OCI-LY7 (cell line): ENCODE results near the gene SECISBP2. TPM values are rescaled to one million over a fixed set of nuclear protein-coding genes. Genes with fewer than 3 reads are reported as not detected.

Experiments
- Bru-seq: library from RNA; stranded (reverse); fragments of 400-500 nt; gene quantifications from one replicate; lab custom pipeline; 2021; lab: Mats Ljungman, UMichigan
- BruChase-seq, 2 experiments: library from RNA; stranded (reverse); fragments of 400-500 nt; gene quantifications; one replicate each; lab custom pipeline; 2021; lab: Mats Ljungman, UMichigan
- BruUV-seq: library from RNA; stranded (reverse); fragments of 400-500 nt; replicated peaks from 2 replicates; lab custom pipeline; 2021; lab: Mats Ljungman, UMichigan
- CTCF ChIA-PET: fragments of 300-600 bp; sonication (Branson Sonifier 250); formaldehyde crosslinking; loops from one replicate; lab custom pipeline; 2022; ENCODE audit warnings: antibody characterized with exemption; ENCODE audit not compliant: unreplicated experiment; lab: Charles Lee
- POLR2A ChIA-PET: fragments of 300-600 bp; sonication (Branson Sonifier 250); formaldehyde crosslinking; loops from one replicate; lab custom pipeline; 2022; ENCODE audit warnings: antibody characterized with exemption; lab: Charles Lee
- DNase-seq: peaks from one replicate; pipeline ENCODE4 v3.0.0-alpha.2; 2015; ENCODE audit warnings: low spot score
- H2AFZ ChIP-seq: fragments of 200-600 bp; sonication (generic), shearing (Covaris generic); 2 replicates; pipeline ENCODE4 v1.6.1; 2014; ENCODE audit warnings: mild to moderate bottlenecking, antibody characterized with exemption, low read length, moderate library complexity
- H3K27ac ChIP-seq: fragments of 200-600 bp; sonication (generic); 2 replicates; pipeline ENCODE4 v1.5.1; 2014; ENCODE audit warnings: mixed run types, low read depth, mild to moderate bottlenecking, moderate library complexity, low read length, inconsistent platforms; ENCODE audit not compliant: poor library complexity, severe bottlenecking
- H3K36me3 ChIP-seq: fragments of 200-600 bp; sonication (generic); 2 replicates; pipeline ENCODE4 v1.6.1; 2014; ENCODE audit warnings: mild to moderate bottlenecking, antibody characterized with exemption, low read length, moderate library complexity, mixed read lengths; ENCODE audit not compliant: insufficient read depth
- H3K4me1 ChIP-seq: fragments of 200-600 bp; sonication (generic); 2 replicates; pipeline ENCODE4 v1.5.1; 2014; ENCODE audit warnings: mild to moderate bottlenecking, low read length; ENCODE audit not compliant: insufficient read depth, poor library complexity, severe bottlenecking
- H3K4me2 ChIP-seq: fragments of 200-600 bp; sonication (generic); 2 replicates; pipeline ENCODE4 v1.6.1; 2014; ENCODE audit warnings: mild to moderate bottlenecking, low read length
- H3K4me3 ChIP-seq: fragments of 200-600 bp; sonication (generic); 2 replicates; pipeline ENCODE4 v1.5.1; 2014; ENCODE audit warnings: mild to moderate bottlenecking, low read depth, low read length; ENCODE audit not compliant: poor library complexity, severe bottlenecking
- H3K79me2 ChIP-seq: fragments of 200-600 bp; sonication (generic); 2 replicates; pipeline ENCODE4 v1.6.1; 2016; ENCODE audit warnings: low read depth, mild to moderate bottlenecking, low read length, moderate library complexity, mixed read lengths; ENCODE audit not compliant: insufficient read depth
- H3K9me2 ChIP-seq: fragments of 200-600 bp; sonication (generic); 2 replicates; pipeline ENCODE4 v1.6.1; 2016; ENCODE audit warnings: mild to moderate bottlenecking, low read length, mixed read lengths; ENCODE audit not compliant: insufficient read depth
- H3K9me3 ChIP-seq: fragments of 200-600 bp; sonication (generic); 2 replicates; pipeline ENCODE4 v1.6.1; 2014; ENCODE audit warnings: mild to moderate bottlenecking, mixed run types, low read length, mixed read lengths
- H4K20me1 ChIP-seq: fragments of 200-600 bp; sonication (generic); 2 replicates; pipeline ENCODE4 v1.6.1; 2014; ENCODE audit warnings: mild to moderate bottlenecking, antibody characterized with exemption, low read length, moderate library complexity, mixed read lengths; ENCODE audit not compliant: insufficient read depth
- EZH2phosphoT487 ChIP-seq: fragments of 200-600 bp; sonication (generic); IDR thresholded peaks from 2 replicates; pipeline ENCODE4 v1.6.1; 2018; ENCODE audit warnings: low read depth, borderline replicate concordance, mild to moderate bottlenecking, mixed run types, antibody characterized with exemption, low read length, moderate library complexity, mixed read lengths
- intact Hi-C: fragments of 100-400 bp; cut with micrococcal nuclease; formaldehyde crosslinking; loops from one replicate; pipeline ENCODE4 v1.10.0; 2022; ENCODE audit not compliant: unreplicated experiment
- long read RNA-seq: library from polyadenylated mRNA; stranded (forward); transcript quantifications from one replicate; pipeline ENCODE4 v2.0.0, GENCODE V29; 2022
- total RNA-seq, 2 experiments: library from RNA; depleted of rRNA in 1 of 2; stranded (reverse); fragments of >200 nt in 1 of 2; shearing (Covaris generic) in 1 of 2; gene quantifications; 2 replicates each; pipeline ENCODE4 v1.2.3, GENCODE V29; 2014 to 2022
- TF ChIP-seq, protein P1 (sequence below): fragments of 200-600 bp; sonication (generic); conservative IDR thresholded peaks from 2 replicates; pipeline ENCODE4 v1.5.1; 2014; ENCODE audit warnings: mild to moderate bottlenecking, antibody characterized with exemption, low read length, moderate library complexity, mixed read lengths

SECISBP2 gene, protein sequence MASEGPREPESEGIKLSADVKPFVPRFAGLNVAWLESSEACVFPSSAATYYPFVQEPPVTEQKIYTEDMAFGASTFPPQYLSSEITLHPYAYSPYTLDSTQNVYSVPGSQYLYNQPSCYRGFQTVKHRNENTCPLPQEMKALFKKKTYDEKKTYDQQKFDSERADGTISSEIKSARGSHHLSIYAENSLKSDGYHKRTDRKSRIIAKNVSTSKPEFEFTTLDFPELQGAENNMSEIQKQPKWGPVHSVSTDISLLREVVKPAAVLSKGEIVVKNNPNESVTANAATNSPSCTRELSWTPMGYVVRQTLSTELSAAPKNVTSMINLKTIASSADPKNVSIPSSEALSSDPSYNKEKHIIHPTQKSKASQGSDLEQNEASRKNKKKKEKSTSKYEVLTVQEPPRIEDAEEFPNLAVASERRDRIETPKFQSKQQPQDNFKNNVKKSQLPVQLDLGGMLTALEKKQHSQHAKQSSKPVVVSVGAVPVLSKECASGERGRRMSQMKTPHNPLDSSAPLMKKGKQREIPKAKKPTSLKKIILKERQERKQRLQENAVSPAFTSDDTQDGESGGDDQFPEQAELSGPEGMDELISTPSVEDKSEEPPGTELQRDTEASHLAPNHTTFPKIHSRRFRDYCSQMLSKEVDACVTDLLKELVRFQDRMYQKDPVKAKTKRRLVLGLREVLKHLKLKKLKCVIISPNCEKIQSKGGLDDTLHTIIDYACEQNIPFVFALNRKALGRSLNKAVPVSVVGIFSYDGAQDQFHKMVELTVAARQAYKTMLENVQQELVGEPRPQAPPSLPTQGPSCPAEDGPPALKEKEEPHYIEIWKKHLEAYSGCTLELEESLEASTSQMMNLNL
- total RNA-seq (2014; rRNA removed; shearing (Covaris generic)) (76.1 and 77.6 TPM in 2 replicates), total RNA-seq (2022) (85.5 and 108 TPM in 2 replicates), Bru-seq, nascent RNA (percentile 92 among the genes with signal in this experiment), BruChase-seq, experiment 1, labeled RNA remaining after a 6-hour chase (percentile 92 among the genes with signal in this experiment), BruChase-seq, experiment 2, labeled RNA remaining after a 2-hour chase (percentile 93 among the genes with signal in this experiment)
- long read RNA-seq, transcript SECISBP2-201 (17 exons, 3,320 nt), result minor isoform, 10 of 132 reads
- long read RNA-seq, transcript SECISBP2-202 (17 exons, 3,462 nt), result major isoform, 21 of 132 reads
- long read RNA-seq, partial matches to known transcripts, result 18 of 132 reads
- long read RNA-seq, other reads (novel, unspliced or antisense), result 80 of 132 reads

DNA sequence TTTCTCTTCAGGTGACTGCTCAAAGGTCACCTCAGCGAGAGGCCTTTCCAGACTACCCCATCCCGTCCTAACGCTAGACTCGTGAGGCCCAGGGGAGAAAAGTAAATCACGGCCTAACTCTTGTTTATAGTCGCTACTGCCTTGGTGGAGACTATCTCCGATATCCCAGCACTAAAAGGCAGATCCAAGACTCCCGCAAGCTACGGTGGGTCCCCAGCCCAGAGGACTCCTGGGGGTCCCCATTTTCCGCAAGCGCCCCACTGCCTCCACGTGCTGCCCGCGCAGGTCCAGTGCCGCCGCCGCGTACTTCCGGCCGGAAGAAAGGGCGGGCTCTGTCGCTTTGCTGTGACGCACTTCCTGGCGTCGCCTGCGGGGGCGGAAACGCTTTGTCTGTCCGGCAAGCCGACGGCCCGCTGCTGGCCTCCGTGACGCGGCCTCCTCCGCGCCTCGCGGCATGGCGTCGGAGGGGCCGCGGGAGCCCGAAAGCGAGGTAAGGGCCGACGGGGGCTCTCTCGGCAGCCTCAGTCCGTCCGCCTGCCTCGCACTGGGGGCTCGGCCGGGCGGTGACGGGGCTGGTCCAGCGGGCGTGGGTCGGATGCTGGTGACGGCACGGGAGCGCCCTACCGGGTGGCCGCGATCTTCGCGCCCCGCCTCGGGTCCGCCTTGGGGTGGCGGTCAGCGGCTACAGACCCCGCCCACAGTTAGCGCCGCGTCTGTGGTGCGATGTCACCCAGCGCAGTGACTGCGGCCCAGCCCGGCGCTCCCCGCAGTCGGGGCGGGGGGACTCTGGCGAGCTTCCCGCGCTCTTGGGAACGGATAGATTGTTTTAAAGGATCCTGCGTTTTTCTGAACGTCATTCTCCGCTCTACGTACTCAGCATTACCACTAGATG is at the start of gene SECISBP2:
Gene SECISBP2, plus strand, starts transcription at position 378 of the 892 bp plus-strand sequence. Its CDS starts 77 bp downstream, at position 455.
- no peaks in the 10 kb centered on the region for H3K9me3 ChIP-seq
- H2AFZ ChIP-seq, result peak within 1 kb of the TSS; percentile 18; the same call in 1 of the 2 replicates
- DNase-seq, result peak; percentile 95
- H3K36me3 ChIP-seq, result peaks cover 82% of the 10 kb centered on the region
- TF ChIP-seq, protein P1, sequence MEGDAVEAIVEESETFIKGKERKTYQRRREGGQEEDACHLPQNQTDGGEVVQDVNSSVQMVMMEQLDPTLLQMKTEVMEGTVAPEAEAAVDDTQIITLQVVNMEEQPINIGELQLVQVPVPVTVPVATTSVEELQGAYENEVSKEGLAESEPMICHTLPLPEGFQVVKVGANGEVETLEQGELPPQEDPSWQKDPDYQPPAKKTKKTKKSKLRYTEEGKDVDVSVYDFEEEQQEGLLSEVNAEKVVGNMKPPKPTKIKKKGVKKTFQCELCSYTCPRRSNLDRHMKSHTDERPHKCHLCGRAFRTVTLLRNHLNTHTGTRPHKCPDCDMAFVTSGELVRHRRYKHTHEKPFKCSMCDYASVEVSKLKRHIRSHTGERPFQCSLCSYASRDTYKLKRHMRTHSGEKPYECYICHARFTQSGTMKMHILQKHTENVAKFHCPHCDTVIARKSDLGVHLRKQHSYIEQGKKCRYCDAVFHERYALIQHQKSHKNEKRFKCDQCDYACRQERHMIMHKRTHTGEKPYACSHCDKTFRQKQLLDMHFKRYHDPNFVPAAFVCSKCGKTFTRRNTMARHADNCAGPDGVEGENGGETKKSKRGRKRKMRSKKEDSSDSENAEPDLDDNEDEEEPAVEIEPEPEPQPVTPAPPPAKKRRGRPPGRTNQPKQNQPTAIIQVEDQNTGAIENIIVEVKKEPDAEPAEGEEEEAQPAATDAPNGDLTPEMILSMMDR, result no peak
- no peak for TF ChIP-seq EZH2phosphoT487
- H3K4me2 ChIP-seq, result peak within 1 kb of the TSS; percentile 81
- H3K27ac ChIP-seq, result peak within 1 kb of the TSS; percentile 88
- ChIA-PET CTCF (no interaction called here), POLR2A (interaction anchor here (0.6 kb wide), 1 partner anchor 13 kb away, joined by 3 read pairs; no protein-coding TSS in a partner anchor)
- no peaks in the 10 kb centered on the region for H3K9me2 ChIP-seq
- no TSS peak for BruUV-seq
- H3K4me1 ChIP-seq, result peaks cover 63% of the 10 kb centered on the region
- H3K4me3 ChIP-seq, result peak within 1 kb of the TSS; percentile 77
- peaks cover 85% of the 10 kb centered on the region for H3K79me2 ChIP-seq
- peaks cover 28% of the 10 kb centered on the region for H4K20me1 ChIP-seq
- intact Hi-C loops, result loop anchor here (1.0 to 10.0 kb wide), 5 partner anchors 8 to 1486 kb away; partner anchors contain the start of genes SEMA4D and SYK

DNA sequence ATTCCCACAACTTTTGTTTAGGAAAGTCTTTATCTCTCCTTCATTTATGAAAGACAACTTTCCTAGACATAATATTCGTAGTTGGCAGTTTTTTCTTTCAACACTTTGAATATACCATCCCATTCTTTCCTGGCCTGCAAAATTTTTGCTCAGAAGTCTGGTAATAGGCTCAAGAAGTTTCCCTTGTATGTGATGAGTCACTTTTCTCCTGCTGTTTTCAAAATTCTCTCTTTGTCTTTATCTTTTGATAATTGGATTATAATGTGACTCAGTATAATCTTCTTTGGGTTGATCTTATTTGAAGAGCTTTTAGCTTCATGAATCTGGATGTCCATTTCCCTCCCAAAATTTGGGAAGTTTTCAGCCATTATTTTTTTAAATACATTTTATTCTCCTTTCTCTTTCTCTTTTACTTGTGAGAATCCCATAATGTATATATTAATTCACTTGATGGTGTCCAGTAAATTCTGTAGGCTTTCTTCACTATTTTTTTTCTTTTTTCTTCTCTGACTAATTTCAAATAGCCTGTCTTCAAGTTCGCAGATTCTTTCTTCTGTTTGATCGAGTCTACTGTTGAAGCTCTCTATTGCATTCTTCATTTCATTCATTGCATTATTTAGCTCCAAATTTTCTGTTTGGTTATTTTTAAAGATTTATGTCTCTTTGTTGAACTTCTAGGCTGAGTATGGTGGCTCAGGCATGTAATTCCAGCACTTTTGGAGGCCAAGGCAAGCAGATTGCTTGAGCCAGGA is 44.6 kb upstream of the SECISBP2 start:
- no TSS peak for BruUV-seq
- Histone ChIP-seq H3K4me2 (no peak overlapping the region), H3K9me2 (no peaks in the 10 kb centered on the region), H3K4me1 (no peaks in the 10 kb centered on the region), H3K27ac (no peak overlapping the region), H3K36me3 (no peaks in the 10 kb centered on the region), H3K9me3 (peaks cover 29% of the 10 kb centered on the region), H2AFZ (no peak overlapping the region), H4K20me1 (no peaks in the 10 kb centered on the region), H3K4me3 (no peak overlapping the region), H3K79me2 (no peaks in the 10 kb centered on the region)
- intact Hi-C loops, result no loop called here
- ChIA-PET POLR2A (interaction anchor here (0.6 kb wide), 1 partner anchor 228 kb away, joined by 5 read pairs; no protein-coding TSS in a partner anchor), CTCF (no interaction called here)
- no peak for DNase-seq
- no peak for TF ChIP-seq EZH2phosphoT487
- TF ChIP-seq, protein P1, result no peak
